Loucy (cell line): Measurements from ENCODE around the gene WIPF2.

ENCODE experiments used
- EZH2phosphoT487 ChIP-seq: fragments of 200-600 bp; IDR thresholded peaks from 2 replicates; pipeline ENCODE4 v1.6.1; 2018; ENCODE audit warnings: antibody characterized with exemption, mild to moderate bottlenecking, moderate library complexity, borderline replicate concordance
- TF ChIP-seq, protein P1 (sequence below): fragments of 200-600 bp; sonication (generic); conservative IDR thresholded peaks from 2 replicates; pipeline ENCODE4 v1.5.1; 2014; ENCODE audit warnings: mild to moderate bottlenecking, antibody characterized with exemption, low read length

- TF ChIP-seq, protein P1, sequence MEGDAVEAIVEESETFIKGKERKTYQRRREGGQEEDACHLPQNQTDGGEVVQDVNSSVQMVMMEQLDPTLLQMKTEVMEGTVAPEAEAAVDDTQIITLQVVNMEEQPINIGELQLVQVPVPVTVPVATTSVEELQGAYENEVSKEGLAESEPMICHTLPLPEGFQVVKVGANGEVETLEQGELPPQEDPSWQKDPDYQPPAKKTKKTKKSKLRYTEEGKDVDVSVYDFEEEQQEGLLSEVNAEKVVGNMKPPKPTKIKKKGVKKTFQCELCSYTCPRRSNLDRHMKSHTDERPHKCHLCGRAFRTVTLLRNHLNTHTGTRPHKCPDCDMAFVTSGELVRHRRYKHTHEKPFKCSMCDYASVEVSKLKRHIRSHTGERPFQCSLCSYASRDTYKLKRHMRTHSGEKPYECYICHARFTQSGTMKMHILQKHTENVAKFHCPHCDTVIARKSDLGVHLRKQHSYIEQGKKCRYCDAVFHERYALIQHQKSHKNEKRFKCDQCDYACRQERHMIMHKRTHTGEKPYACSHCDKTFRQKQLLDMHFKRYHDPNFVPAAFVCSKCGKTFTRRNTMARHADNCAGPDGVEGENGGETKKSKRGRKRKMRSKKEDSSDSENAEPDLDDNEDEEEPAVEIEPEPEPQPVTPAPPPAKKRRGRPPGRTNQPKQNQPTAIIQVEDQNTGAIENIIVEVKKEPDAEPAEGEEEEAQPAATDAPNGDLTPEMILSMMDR, result peak; percentile 65
- no peak for TF ChIP-seq EZH2phosphoT487
Observed at GRCh38 chr17:40317345-40317873, 98.3 kb downstream of the WIPF2 start.
